GM19324 (cell line): ENCODE measurements around the gene FOXD1.
"Not testable (repeated sequence)": the region's sequence is repeated elsewhere in the genome, so short reads cannot be mapped to it uniquely, and the experiment has no call there.

Source experiments
- ATAC-seq: cut with Tn5 transposase; IDR thresholded peaks from one replicate; pipeline ENCODE4 v1.9.1; 2021; ENCODE audit warnings: mild to moderate bottlenecking, moderate library complexity; ENCODE audit not compliant: unreplicated experiment, low FRiP score

The FOXD1 gene

GRCh38 chr5:73448463-73449136 lies at the start of gene FOXD1:
TSS of gene FOXD1 (minus strand) at chr5:73448777. CDS start at chr5:73448362, 415 bp downstream.
- ATAC-seq, result peak; percentile 63

GRCh38 chr5:73497497-73498056 lies 49.0 kb upstream of the FOXD1 start:
- no peak for ATAC-seq

- ATAC-seq, result no peak
Measured at GRCh38 chr5:73496984-73497457, 48.4 kb upstream of the FOXD1 start.

GRCh38 chr5:73495772-73496335 lies 47.3 kb upstream of the FOXD1 start:
- ATAC-seq, result no peak

GRCh38 chr5:73494721-73495120 lies 46.1 kb upstream of the FOXD1 start:
- no peak for ATAC-seq

GRCh38 chr5:73493421-73493820 lies 44.8 kb upstream of the FOXD1 start:
- no peak for ATAC-seq

GRCh38 chr5:73491155-73491554 lies 42.6 kb upstream of the FOXD1 start:
- no peak for ATAC-seq

GRCh38 chr5:73490088-73490487 lies 41.5 kb upstream of the FOXD1 start:
- no peak for ATAC-seq

- no peak for ATAC-seq
Measured at GRCh38 chr5:73488806-73489205, 40.2 kb upstream of the FOXD1 start.

GRCh38 chr5:73487815-73488214 lies 39.2 kb upstream of the FOXD1 start:
- no peak for ATAC-seq

- not testable (repeated sequence) for ATAC-seq
Measured at GRCh38 chr5:73487257-73487656, 38.7 kb upstream of the FOXD1 start.

- no peak for ATAC-seq
Measured at GRCh38 chr5:73486119-73486899, 37.7 kb upstream of the FOXD1 start.

GRCh38 chr5:73485715-73486114 lies 37.1 kb upstream of the FOXD1 start:
- ATAC-seq, result no peak

- ATAC-seq, result no peak
Measured at GRCh38 chr5:73484511-73484910, 35.9 kb upstream of the FOXD1 start.

GRCh38 chr5:73483676-73484075 lies 35.1 kb upstream of the FOXD1 start:
- ATAC-seq, result no peak

GRCh38 chr5:73482383-73483136 lies 34.0 kb upstream of the FOXD1 start:
- ATAC-seq, result no peak

- ATAC-seq, result no peak
Measured at GRCh38 chr5:73480500-73480899, 31.9 kb upstream of the FOXD1 start.

- no peak for ATAC-seq
Measured at GRCh38 chr5:73472116-73472515, 23.5 kb upstream of the FOXD1 start.

- ATAC-seq, result no peak
Measured at GRCh38 chr5:73471654-73472053, 23.1 kb upstream of the FOXD1 start.

- no peak for ATAC-seq
Measured at GRCh38 chr5:73469878-73470277, 21.3 kb upstream of the FOXD1 start.
